Liver (tissue), 9 donors: ENCODE data around the gene STRA6. TPM values are rescaled to one million over a fixed set of nuclear protein-coding genes. Genes with fewer than 3 reads are reported as not detected.

Experiments used
- DNase-seq: peaks from one replicate; pipeline ENCODE4 v3.0.0-alpha.2; 2017; ENCODE audit warnings: low spot score
- H3K27ac ChIP-seq, 2 donors: one replicate each; pipeline ENCODE4 v1.7.0; 2013; ENCODE audit warnings: inconsistent platforms in 2 of 2, low read length in 2 of 2, control low read depth in 1 of 2, low read depth in 1 of 2, mild to moderate bottlenecking in 1 of 2
- H3K27me3 ChIP-seq, 4 donors: one replicate each; pipeline versions ENCODE4 v1.6.1 to v1.7.0; 2013; ENCODE audit warnings: low read length in 3 of 4, inconsistent platforms in 1 of 4, mild to moderate bottlenecking in 1 of 4, moderate library complexity in 1 of 4; ENCODE audit not compliant: control insufficient read depth in 4 of 4, insufficient read depth in 4 of 4
- H3K36me3 ChIP-seq, 4 donors: one replicate each; pipeline versions ENCODE4 v1.6.1 to v1.7.0; 2013; ENCODE audit warnings: low read length in 3 of 4, mild to moderate bottlenecking in 3 of 4, low read depth in 1 of 4, moderate library complexity in 1 of 4; ENCODE audit not compliant: control insufficient read depth in 4 of 4, insufficient read depth in 3 of 4
- H3K4me1 ChIP-seq, 4 donors: one replicate each; pipeline versions ENCODE4 v1.6.1 to v1.7.0; 2013; ENCODE audit warnings: low read length in 3 of 4, mild to moderate bottlenecking in 3 of 4, moderate library complexity in 1 of 4; ENCODE audit not compliant: control insufficient read depth in 4 of 4, insufficient read depth in 4 of 4
- H3K4me3 ChIP-seq, 3 donors: one replicate each; pipeline versions ENCODE4 v1.6.1 to v1.7.0; 2013; ENCODE audit warnings: low read length in 3 of 3, control low read depth in 1 of 3, low read depth in 1 of 3, mild to moderate bottlenecking in 1 of 3
- H3K9ac ChIP-seq, 2 donors: one replicate each; pipeline ENCODE4 v1.7.0; 2013; ENCODE audit warnings: low read length in 2 of 2, mild to moderate bottlenecking in 2 of 2, moderate library complexity in 2 of 2, control low read depth in 1 of 2, low read depth in 1 of 2
- H3K9me3 ChIP-seq, 4 donors: one replicate each; pipeline versions ENCODE4 v1.6.1 to v1.7.0; 2013; ENCODE audit warnings: low read length in 3 of 4; ENCODE audit not compliant: control insufficient read depth in 4 of 4
- ATF3 ChIP-seq: IDR thresholded peaks from 2 replicates; pipeline ENCODE4 v1.6.1; 2016; ENCODE audit warnings: antibody characterized with exemption
- EGR1 ChIP-seq, 2 donors: IDR thresholded peaks; 2 replicates each; pipeline ENCODE4 v1.6.1; 2016 to 2018; ENCODE audit warnings: antibody characterized with exemption in 2 of 2, low read depth in 2 of 2
- FOXA1 ChIP-seq: IDR thresholded peaks from 2 replicates; pipeline ENCODE4 v1.6.1; 2016; ENCODE audit warnings: antibody characterized with exemption
- FOXA2 ChIP-seq: IDR thresholded peaks from 2 replicates; pipeline ENCODE4 v1.6.1; 2016; ENCODE audit warnings: antibody characterized with exemption
- GABPA ChIP-seq, 2 donors: IDR thresholded peaks in 1 of 2; conservative IDR thresholded peaks in 1 of 2; 2 replicates each; pipeline ENCODE4 v1.6.1; 2016; ENCODE audit warnings: antibody characterized with exemption in 2 of 2, mild to moderate bottlenecking in 1 of 2, moderate library complexity in 1 of 2
- HNF4G ChIP-seq: IDR thresholded peaks from 2 replicates; pipeline ENCODE4 v1.6.1; 2016; ENCODE audit warnings: antibody characterized with exemption
- JUND ChIP-seq, 2 donors: IDR thresholded peaks; 2 replicates each; pipeline ENCODE4 v1.6.1; 2016; ENCODE audit warnings: antibody characterized with exemption in 2 of 2
- NR2F2 ChIP-seq: IDR thresholded peaks from 2 replicates; pipeline ENCODE4 v1.6.1; 2016; ENCODE audit warnings: antibody characterized with exemption
- RAD21 ChIP-seq, 2 donors: IDR thresholded peaks; 2 replicates each; pipeline ENCODE4 v1.6.1; 2016; ENCODE audit warnings: antibody characterized with exemption in 2 of 2, mild to moderate bottlenecking in 2 of 2
- SP1 ChIP-seq: IDR thresholded peaks from 2 replicates; pipeline ENCODE4 v1.6.1; 2018; ENCODE audit warnings: antibody characterized with exemption, mild to moderate bottlenecking
- TAF1 ChIP-seq: conservative IDR thresholded peaks from 2 replicates; pipeline ENCODE4 v1.6.1; 2016; ENCODE audit warnings: antibody characterized with exemption, mild to moderate bottlenecking
- YY1 ChIP-seq: IDR thresholded peaks from 2 replicates; pipeline ENCODE4 v1.6.1; 2016; ENCODE audit warnings: antibody characterized with exemption, mild to moderate bottlenecking
- WGBS: extraction: QIAGEN DNeasy Blood & Tissue Kit; methylation state at CpG from one replicate; pipeline ENCODE4 v1.1.7; 2013; 5-methylcytosine and 5-hydroxymethylcytosine counted together
- polyA plus RNA-seq, 2 donors: library from polyadenylated mRNA; stranded (reverse) in 1 of 2; unstranded in 1 of 2; fragments of 200-250 nt in 1 of 2; fragments of >200 nt in 1 of 2; fragmentation: Nextera tagmentation in 1 of 2; extraction: Ambion mirVana in 1 of 2; gene quantifications; one replicate each; pipeline versions ENCODE4 v1.2.1 to v1.2.3, GENCODE V29; 2013 to 2015
- total RNA-seq, 2 donors: library from RNA; depleted of rRNA; stranded (reverse); fragments of >200 nt; gene quantifications; one replicate each; pipeline ENCODE4 v1.2.3, GENCODE V29; 2014
- TF ChIP-seq, protein P1 (sequence below): IDR thresholded peaks from 2 replicates; pipeline ENCODE4 v1.6.1; 2016; ENCODE audit warnings: antibody characterized with exemption
- TF ChIP-seq, protein P2 (sequence below): IDR thresholded peaks from 2 replicates; pipeline ENCODE4 v1.6.1; 2016; ENCODE audit warnings: antibody characterized with exemption
- donor health status: healthy.
- donor health status: healthy.
- donor health status: healthy.
- donor health status: healthy.
- donor health status: healthy.

Gene STRA6
- total and polyA plus RNA-seq, 4 donors: 3.1 TPM; not detected in 3

- no peak for TF ChIP-seq ATF3
- TF ChIP-seq NR2F2: no peak
These were observed 8.1 kb upstream of the STRA6 start (continued) for GRCh38 chr15:74210729-74211128.

DNA sequence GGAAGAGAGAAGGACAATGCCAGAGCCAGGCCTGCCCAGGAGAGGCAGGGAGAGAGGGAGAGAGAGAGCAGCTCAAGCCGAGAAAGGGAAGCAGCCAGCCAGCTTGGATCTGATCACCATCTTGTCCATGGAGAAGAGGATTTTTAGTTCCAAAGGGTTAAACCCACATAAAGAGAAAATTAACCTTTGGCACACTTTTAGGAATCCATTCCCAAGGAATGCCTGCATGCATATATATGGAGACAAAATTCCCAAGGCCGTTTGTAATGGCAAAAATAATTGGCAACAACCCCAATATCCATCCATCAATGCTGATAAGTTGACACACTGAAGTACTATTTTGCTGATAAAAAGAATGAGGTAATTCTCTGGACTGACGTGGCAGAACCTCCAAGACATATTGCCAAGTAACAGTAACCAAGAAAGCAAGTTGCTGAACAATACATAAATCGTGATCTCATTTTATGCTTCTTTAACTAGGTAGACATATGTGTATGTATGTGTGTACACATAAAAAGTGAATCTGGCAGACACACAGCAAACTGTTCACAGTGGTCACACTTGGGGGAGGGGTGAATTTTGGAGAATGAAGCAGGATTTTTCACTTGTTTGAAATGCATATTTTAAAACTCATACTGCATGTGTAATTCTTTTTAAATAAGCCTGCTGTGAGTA, 7.5 kb upstream of the STRA6 start:
- Histone ChIP-seq H3K36me3 (no peaks in the 10 kb centered on the region), H3K27ac (no peak overlapping the region), H3K9ac (no peak overlapping the region), H3K9me3 (no peaks in the 10 kb centered on the region), H3K4me1 (no peaks in the 10 kb centered on the region), H3K27me3 (peaks cover 0 to 3% (median 0%) of the 10 kb centered on the region in 4 donors), H3K4me3 (no peak overlapping the region)
- TF ChIP-seq, protein P1, sequence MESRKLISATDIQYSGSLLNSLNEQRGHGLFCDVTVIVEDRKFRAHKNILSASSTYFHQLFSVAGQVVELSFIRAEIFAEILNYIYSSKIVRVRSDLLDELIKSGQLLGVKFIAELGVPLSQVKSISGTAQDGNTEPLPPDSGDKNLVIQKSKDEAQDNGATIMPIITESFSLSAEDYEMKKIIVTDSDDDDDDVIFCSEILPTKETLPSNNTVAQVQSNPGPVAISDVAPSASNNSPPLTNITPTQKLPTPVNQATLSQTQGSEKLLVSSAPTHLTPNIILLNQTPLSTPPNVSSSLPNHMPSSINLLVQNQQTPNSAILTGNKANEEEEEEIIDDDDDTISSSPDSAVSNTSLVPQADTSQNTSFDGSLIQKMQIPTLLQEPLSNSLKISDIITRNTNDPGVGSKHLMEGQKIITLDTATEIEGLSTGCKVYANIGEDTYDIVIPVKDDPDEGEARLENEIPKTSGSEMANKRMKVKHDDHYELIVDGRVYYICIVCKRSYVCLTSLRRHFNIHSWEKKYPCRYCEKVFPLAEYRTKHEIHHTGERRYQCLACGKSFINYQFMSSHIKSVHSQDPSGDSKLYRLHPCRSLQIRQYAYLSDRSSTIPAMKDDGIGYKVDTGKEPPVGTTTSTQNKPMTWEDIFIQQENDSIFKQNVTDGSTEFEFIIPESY: no peak
- TF ChIP-seq EGR1 (IDR thresholded peaks at IDR 0.05; ENCODE audit: low read depth in 2 of 2) (no peak), FOXA2 (no peak), TAF1 (no peak), HNF4G (no peak), RAD21 (IDR thresholded peaks at IDR 0.05) (no peak)
- TF ChIP-seq, protein P2, sequence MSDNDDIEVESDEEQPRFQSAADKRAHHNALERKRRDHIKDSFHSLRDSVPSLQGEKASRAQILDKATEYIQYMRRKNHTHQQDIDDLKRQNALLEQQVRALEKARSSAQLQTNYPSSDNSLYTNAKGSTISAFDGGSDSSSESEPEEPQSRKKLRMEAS: no peak
- 54% methylated on average over 4 of the region's 4 CpGs for WGBS
- DNase-seq: no peak

DNA sequence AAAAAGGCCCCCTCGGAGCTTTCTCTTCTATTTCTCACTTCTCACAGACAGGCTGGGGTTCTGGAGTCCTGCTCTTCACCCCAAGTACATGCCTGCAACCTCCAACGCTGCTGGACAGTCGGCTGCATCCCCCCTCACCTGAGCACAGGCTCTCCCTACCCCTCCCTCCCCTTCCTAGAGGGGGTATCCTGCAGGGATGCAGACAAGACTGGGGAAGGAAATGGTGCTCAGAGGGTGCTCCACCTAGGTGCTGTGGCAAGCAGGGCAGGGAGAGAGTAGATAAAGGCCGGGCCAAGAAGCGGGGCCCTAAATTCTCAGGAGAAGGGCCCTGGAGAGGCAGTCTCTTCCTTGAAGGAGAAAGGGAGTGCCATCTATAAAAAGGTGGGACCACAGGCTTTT, 7.0 kb upstream of the STRA6 start:
- Histone ChIP-seq H3K4me1 (no peaks in the 10 kb centered on the region), H3K27ac (no peak overlapping the region), H3K9me3 (no peaks in the 10 kb centered on the region), H3K4me3 (no peak overlapping the region), H3K36me3 (no peaks in the 10 kb centered on the region), H3K27me3 (peaks cover 0 to 2% (median 0%) of the 10 kb centered on the region in 4 donors), H3K9ac (no peak overlapping the region)
- WGBS: 79% methylated on average over 5 of the region's 5 CpGs
- no peak for DNase-seq
- TF ChIP-seq, protein P2: no peak
- TF ChIP-seq FOXA1 (no peak), FOXA2 (no peak)

DNA sequence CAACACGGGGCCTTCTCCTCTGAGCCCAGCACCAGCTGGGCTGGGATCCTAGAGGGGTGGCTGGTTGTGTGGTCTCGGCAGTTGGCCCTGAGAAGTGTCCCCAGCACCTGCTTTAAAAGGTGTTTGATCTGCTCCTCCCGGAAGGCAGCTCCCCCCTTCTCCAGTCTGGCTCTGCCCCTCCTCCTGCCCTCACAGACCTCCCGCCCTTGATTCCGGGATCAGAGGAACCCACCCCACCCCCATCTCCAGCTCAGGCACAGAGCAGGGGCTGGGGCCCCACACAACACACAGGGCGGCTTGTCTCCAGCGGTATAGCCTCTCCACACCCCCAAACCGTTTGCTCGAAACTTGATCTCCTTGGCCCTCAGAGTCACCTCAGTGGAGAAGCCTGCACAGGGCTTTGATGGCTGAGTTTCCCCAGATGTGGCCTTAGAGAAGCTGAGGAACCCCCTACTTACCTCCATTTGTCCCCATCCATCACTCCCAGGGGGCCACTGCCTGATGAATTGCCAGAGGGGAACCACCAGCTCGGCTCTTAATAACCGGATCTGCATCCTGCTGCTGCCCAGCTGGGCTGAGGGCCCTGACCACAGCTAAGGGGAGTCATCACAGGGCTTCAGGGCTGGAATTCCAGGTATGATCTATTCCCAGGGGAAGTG, 6.4 kb upstream of the STRA6 start:
- Histone ChIP-seq H3K27ac (no peak overlapping the region), H3K9ac (no peak overlapping the region), H3K27me3 (peaks cover 0 to under 1% (median 0%) of the 10 kb centered on the region in 4 donors), H3K9me3 (no peaks in the 10 kb centered on the region), H3K36me3 (no peaks in the 10 kb centered on the region), H3K4me3 (no peak overlapping the region), H3K4me1 (no peaks in the 10 kb centered on the region)
- DNase-seq: no peak
- WGBS: 41% methylated on average over 11 of the region's 11 CpGs
- TF ChIP-seq YY1 (no peak), FOXA1 (no peak), GABPA (IDR thresholded peaks at IDR 0.05 in 1 of 2, conservative IDR thresholded peaks at IDR 0.05 in 1 of 2) (no peak), HNF4G (no peak), ATF3 (no peak), JUND (IDR thresholded peaks at IDR 0.05) (no peak), FOXA2 (no peak), SP1 (no peak)
